ENCODE data around the gene UGT1A1. TPM values are rescaled to one million over a fixed set of nuclear protein-coding genes. Genes with fewer than 3 reads are reported as not detected.

Gene UGT1A1
- total RNA-seq, 2 donors from 2014 or later: not detected

DNA sequence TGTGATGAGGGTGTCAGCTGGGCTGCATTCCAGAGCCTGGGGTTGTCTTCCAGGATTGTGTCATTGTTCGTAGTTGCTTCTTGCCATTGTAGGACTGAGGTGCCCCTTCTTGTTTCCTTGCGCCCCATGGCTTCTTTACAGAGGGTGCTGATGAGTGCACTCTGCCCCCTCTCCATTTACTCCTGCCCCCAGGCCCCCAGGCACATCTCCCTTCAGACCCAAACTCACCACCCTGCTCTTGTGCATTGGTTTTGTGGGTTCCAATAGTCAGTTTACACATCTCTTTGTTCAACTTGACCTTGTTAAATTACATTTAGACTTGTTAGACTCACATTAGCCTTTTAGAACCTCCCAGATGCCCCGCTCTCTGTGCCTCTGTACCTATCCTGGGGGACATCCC is 61.1 kb downstream of the UGT1A1 start:
- no peak overlapping the region for H3K27ac ChIP-seq
- H3K9me3 ChIP-seq: no peaks in the 10 kb centered on the region
- ATAC-seq (ENCODE audit: insufficient number of reproducible peaks, low FRiP score, low read depth) (no peak), DNase-seq (ENCODE audit: low spot score) (no peak)
- H3K4me3 ChIP-seq: no peak overlapping the region
- no peaks in the 10 kb centered on the region for H3K4me1 ChIP-seq (ENCODE audit: control insufficient read depth in 1 of 2, low read depth in 2 of 2)
- TF ChIP-seq, protein P1, sequence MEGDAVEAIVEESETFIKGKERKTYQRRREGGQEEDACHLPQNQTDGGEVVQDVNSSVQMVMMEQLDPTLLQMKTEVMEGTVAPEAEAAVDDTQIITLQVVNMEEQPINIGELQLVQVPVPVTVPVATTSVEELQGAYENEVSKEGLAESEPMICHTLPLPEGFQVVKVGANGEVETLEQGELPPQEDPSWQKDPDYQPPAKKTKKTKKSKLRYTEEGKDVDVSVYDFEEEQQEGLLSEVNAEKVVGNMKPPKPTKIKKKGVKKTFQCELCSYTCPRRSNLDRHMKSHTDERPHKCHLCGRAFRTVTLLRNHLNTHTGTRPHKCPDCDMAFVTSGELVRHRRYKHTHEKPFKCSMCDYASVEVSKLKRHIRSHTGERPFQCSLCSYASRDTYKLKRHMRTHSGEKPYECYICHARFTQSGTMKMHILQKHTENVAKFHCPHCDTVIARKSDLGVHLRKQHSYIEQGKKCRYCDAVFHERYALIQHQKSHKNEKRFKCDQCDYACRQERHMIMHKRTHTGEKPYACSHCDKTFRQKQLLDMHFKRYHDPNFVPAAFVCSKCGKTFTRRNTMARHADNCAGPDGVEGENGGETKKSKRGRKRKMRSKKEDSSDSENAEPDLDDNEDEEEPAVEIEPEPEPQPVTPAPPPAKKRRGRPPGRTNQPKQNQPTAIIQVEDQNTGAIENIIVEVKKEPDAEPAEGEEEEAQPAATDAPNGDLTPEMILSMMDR (IDR thresholded peaks at IDR 0.05): no peak
- H3K27me3 ChIP-seq (replicated peaks; ENCODE audit: insufficient read depth): no peaks in the 10 kb centered on the region
- H3K36me3 ChIP-seq: no peaks in the 10 kb centered on the region

DNA sequence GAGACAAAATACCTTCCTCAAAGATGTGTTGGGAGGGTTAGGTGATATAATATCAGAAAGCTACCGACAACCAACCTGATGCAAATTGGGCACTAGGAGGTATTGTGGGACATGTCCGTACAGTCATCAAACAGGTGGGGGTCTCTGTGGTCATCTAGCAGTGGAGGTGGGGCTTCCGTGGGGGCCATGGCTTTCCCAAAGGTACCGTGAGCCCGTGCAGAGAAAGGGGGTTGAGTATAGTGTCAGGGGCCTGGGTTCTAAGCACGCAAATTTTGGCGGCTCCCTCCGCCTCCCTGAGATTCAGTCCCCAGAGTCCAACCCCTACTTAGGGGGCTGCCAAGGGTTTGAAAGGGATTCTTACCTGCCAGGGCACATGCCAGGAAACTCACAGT is 61.6 kb downstream of the UGT1A1 start:
- ATAC-seq (ENCODE audit: insufficient number of reproducible peaks, low FRiP score, low read depth) (no peak), DNase-seq (ENCODE audit: low spot score) (no peak)
- Histone ChIP-seq H3K4me1 (ENCODE audit: control insufficient read depth in 1 of 2, low read depth in 2 of 2) (no peaks in the 10 kb centered on the region), H3K27ac (no peak overlapping the region), H3K36me3 (no peaks in the 10 kb centered on the region), H3K4me3 (no peak overlapping the region), H3K27me3 (replicated peaks; ENCODE audit: insufficient read depth) (no peaks in the 10 kb centered on the region), H3K9me3 (no peaks in the 10 kb centered on the region)
- TF ChIP-seq, protein P1 (IDR thresholded peaks at IDR 0.05): no peak

DNA sequence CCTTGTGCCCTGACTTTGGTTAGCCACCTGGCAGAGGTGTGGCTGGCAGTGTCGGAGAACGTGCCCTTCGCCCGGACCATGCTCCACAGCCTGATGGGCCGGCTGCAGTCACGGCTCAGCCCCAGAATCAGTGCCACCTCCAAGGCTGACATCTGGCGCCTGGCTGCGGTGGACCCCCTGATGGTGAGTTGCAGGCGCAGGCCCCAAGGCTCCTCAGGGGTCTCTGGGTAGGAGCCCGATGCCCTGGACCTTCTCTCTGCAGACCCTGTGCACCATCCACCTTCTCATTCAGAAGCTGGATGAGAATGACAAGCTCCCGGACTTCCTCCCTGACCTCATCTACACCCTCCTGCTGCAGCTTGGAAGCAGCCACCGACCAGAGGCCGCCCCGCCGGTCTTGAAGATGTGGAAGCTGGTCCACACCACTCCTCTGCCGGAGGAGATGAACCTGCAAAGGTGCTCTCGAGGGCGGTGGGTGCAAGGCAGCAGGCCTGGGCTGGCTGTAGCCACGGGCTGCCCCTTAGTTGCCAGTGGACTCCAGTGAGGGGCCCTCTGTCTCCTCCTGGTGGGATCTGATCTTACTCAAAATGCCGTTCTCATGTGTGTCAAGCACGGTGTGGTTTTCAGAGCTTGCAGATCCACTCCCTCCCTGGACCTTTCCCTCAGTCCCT is 62.2 kb downstream of the UGT1A1 start:
- Histone ChIP-seq H3K9me3 (no peaks in the 10 kb centered on the region), H3K27ac (no peak overlapping the region), H3K4me3 (no peak overlapping the region), H3K4me1 (ENCODE audit: control insufficient read depth in 1 of 2, low read depth in 2 of 2) (no peaks in the 10 kb centered on the region), H3K36me3 (no peaks in the 10 kb centered on the region), H3K27me3 (replicated peaks; ENCODE audit: insufficient read depth) (no peaks in the 10 kb centered on the region)
- no peak for ATAC-seq (ENCODE audit: insufficient number of reproducible peaks, low FRiP score, low read depth)
- TF ChIP-seq, protein P1 (IDR thresholded peaks at IDR 0.05): no peak
- DNase-seq (ENCODE audit: low spot score): no peak

Other genes starting within 250 kb of the UGT1A1 start
- gene USP40, start 193.5 kb upstream of the UGT1A1 start, total RNA-seq: 10 to 100 TPM; 23.3 to 30.0 TPM
- gene UGT1A8, start 142.6 kb upstream of the UGT1A1 start, total RNA-seq: not detected
- under 1 TPM in 1 of 2 donors, not detected in 1; 0.41 TPM for gene UGT1A10, start 123.8 kb upstream of the UGT1A1 start, total RNA-seq
- not detected for gene UGT1A9, start 88.4 kb upstream of the UGT1A1 start, total RNA-seq
- gene UGT1A7, start 78.4 kb upstream of the UGT1A1 start, total RNA-seq: under 1 TPM in 1 of 2 donors, not detected in 1; 0.35 TPM
- not detected for gene UGT1A6, start 67.4 kb upstream of the UGT1A1 start, total RNA-seq
- gene UGT1A5, start 47.4 kb upstream of the UGT1A1 start, total RNA-seq: not detected
- gene UGT1A4, start 41.5 kb upstream of the UGT1A1 start, total RNA-seq: not detected
- gene UGT1A3, start 31.2 kb upstream of the UGT1A1 start, total RNA-seq: not detected
- not detected for gene MROH2A, start 18.1 kb downstream of the UGT1A1 start, total RNA-seq
- 1 to 10 TPM in 1 of 2 donors, under 1 TPM in 1; 0.95 to 1.6 TPM for gene HJURP, start 94.3 kb downstream of the UGT1A1 start, total RNA-seq
- not detected for gene TRPM8, start 157.1 kb downstream of the UGT1A1 start, total RNA-seq